ENCODE data around the gene HS3ST3A1. TPM values are rescaled to one million over a fixed set of nuclear protein-coding genes. Genes with fewer than 3 reads are reported as not detected.
A peak's percentile ranks its signal among the peaks of the same experiment; 100 is the strongest.

HS3ST3A1 gene
- 10 to 100 TPM in 1 of 4 donors, 1 to 10 TPM in 1, not detected in 2; 1.5 to 20.6 TPM for total RNA-seq

DNA sequence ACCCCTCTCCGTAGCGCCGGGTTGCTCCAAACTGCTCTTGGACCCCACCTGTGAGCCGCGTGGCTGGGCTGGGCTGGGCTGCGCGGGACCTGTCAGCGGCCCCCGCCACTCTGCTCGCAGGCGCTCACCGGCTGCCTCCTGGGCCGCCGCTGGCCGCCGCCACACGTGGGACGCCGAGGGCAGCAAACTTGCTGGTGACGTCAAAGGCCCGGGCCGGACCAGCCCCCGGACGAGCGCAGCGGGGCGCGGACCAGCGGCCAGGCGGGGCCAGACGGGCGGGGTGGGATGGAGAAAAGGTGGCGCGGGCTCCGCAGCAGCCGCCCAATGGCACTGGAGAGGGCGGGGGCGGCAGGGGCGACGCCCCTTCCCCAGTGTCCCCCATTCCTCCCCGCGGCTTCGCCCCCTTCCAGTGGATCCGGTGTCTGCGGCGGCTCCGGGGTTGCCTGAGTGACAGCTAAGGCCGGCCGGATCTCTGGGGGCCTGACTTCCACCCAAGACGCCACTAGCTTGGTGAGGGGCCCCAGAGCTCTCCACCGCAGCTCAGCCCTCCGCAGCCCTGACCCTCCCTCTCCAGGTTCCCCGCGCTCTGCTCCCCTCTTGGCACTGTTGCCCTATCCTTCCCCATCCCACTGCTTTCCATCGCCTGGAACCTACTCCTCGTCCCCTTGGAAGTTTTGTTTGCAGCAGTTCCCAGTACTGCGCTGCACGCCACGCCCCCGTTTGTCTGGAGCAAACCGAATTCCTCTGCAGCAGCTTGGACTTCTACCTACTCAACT, at the start of gene HS3ST3A1:
TSS of gene HS3ST3A1 (minus strand) at position 154 of the 776 bp plus-strand sequence. CDS start 800 bp downstream, outside the sequence.
- peaks cover 0 to 17% (median 0%) of the 10 kb centered on the region in 4 donors for H3K4me1 ChIP-seq
- TF ChIP-seq CTCF (IDR thresholded peaks at IDR 0.05) (no peak), POLR2A (IDR thresholded peaks at IDR 0.05) (no peak)
- H3K9me3 ChIP-seq = no peaks in the 10 kb centered on the region
- peak within 1 kb of the TSS; percentile 30 to 52 (median 42) for H3K4me3 ChIP-seq
- H3K27me3 ChIP-seq = peaks cover 0 to 8% of the 10 kb centered on the region in 2 donors
- peak in 2 of 3 donors; percentile 48 for DNase-seq
- no peaks in the 10 kb centered on the region for H3K36me3 ChIP-seq
- H3K27ac ChIP-seq = peak within 1 kb of the TSS; percentile 19 to 69 (median 45)

GRCh38 chr17:13650096-13650675, 48.5 kb upstream of the HS3ST3A1 start:
- TF ChIP-seq CTCF (IDR thresholded peaks at IDR 0.05) (no peak), POLR2A (IDR thresholded peaks at IDR 0.05) (no peak)
- no peak overlapping the region for H3K4me3 ChIP-seq
- H3K36me3 ChIP-seq = no peaks in the 10 kb centered on the region
- no peaks in the 10 kb centered on the region for H3K9me3 ChIP-seq
- H3K4me1 ChIP-seq = no peaks in the 10 kb centered on the region
- H3K27ac ChIP-seq = no peak overlapping the region
- H3K27me3 ChIP-seq = no peaks in the 10 kb centered on the region
- DNase-seq = no peak

DNA sequence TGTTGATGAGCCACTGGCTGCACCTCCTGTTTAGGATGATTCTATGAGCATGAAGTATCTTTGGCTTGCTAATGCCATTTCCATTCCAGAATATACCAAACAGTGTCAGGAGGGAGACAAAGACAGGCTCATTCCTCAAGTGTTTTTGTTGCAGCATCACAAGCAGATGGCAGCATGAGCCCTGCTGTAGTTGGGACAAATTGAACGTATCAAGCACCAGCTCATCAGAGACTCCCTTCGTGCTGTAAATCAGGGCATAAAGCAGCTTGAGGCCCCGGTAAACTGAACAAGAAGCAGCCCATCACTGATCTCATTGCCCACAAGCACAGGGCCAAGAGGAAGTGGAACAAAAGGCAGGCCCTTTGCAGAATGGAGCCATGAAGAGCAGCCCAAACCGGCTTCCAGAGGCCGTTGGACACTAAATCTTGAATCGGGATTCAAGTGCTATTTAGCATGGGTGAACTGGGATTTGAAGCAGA, 45.9 kb upstream of the HS3ST3A1 start:
- H3K4me1 ChIP-seq = no peaks in the 10 kb centered on the region
- no peak for TF ChIP-seq POLR2A (IDR thresholded peaks at IDR 0.05)
- no peak for TF ChIP-seq CTCF (IDR thresholded peaks at IDR 0.05)
- H3K27ac ChIP-seq = no peak overlapping the region
- no peak overlapping the region for H3K4me3 ChIP-seq
- H3K36me3 ChIP-seq = no peaks in the 10 kb centered on the region
- no peaks in the 10 kb centered on the region for H3K9me3 ChIP-seq
- H3K27me3 ChIP-seq = no peaks in the 10 kb centered on the region
- DNase-seq = no peak

DNA sequence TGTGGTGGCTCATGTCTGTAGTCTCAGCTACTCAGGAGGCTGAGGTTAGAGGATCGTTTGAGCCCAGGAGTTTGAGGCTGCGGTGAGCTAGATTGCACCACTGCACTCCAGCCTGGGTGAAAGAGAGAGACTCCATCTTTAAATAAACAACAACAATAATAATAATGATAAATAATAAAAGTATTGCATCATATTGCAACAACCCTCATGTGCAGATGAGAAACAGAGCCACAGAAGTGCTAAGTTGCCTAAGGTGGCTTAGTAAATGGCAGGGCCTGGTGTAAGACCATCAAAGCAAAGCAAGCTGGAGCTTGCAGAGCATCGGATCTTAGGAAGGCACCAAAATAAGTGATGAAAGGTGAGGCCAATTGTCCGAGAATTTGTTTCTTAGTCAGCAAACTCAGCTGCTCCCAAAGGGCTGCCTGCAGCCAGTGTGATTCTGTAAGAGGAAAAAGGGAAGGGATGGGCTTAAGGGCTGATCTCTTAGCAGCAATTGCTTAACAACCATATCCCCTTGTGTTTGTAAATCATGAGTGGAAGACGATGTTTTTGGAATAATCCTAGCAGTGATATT, 45.3 kb upstream of the HS3ST3A1 start:
- DNase-seq = no peak
- no peak overlapping the region for H3K27ac ChIP-seq
- no peak overlapping the region for H3K4me3 ChIP-seq
- no peaks in the 10 kb centered on the region for H3K36me3 ChIP-seq
- no peaks in the 10 kb centered on the region for H3K4me1 ChIP-seq
- H3K27me3 ChIP-seq = no peaks in the 10 kb centered on the region
- no peaks in the 10 kb centered on the region for H3K9me3 ChIP-seq
- no peak for TF ChIP-seq POLR2A (IDR thresholded peaks at IDR 0.05)
- no peak for TF ChIP-seq CTCF (IDR thresholded peaks at IDR 0.05)

- TF ChIP-seq CTCF (IDR thresholded peaks at IDR 0.05) = no peak
- TF ChIP-seq POLR2A (IDR thresholded peaks at IDR 0.05) = no peak
- Histone ChIP-seq H3K9me3 (no peaks in the 10 kb centered on the region), H3K27ac (no peak overlapping the region)
Observed at GRCh38 chr17:13646411-13646810, 44.7 kb upstream of the HS3ST3A1 start.

More at GRCh38 chr17:13646411-13646810, 44.7 kb upstream of the HS3ST3A1 start:
- no peak for DNase-seq
- Histone ChIP-seq H3K4me3 (no peak overlapping the region), H3K36me3 (no peaks in the 10 kb centered on the region), H3K27me3 (no peaks in the 10 kb centered on the region), H3K4me1 (no peaks in the 10 kb centered on the region)
